HG03025 (cell line): ENCODE data around the gene RIMKLA.

Experiments used
- ATAC-seq: cut with Tn5 transposase; IDR thresholded peaks from one replicate; pipeline ENCODE4 v1.9.1; 2021; ENCODE audit warnings: mild to moderate bottlenecking, moderate library complexity; ENCODE audit not compliant: unreplicated experiment, low FRiP score

Gene RIMKLA

DNA sequence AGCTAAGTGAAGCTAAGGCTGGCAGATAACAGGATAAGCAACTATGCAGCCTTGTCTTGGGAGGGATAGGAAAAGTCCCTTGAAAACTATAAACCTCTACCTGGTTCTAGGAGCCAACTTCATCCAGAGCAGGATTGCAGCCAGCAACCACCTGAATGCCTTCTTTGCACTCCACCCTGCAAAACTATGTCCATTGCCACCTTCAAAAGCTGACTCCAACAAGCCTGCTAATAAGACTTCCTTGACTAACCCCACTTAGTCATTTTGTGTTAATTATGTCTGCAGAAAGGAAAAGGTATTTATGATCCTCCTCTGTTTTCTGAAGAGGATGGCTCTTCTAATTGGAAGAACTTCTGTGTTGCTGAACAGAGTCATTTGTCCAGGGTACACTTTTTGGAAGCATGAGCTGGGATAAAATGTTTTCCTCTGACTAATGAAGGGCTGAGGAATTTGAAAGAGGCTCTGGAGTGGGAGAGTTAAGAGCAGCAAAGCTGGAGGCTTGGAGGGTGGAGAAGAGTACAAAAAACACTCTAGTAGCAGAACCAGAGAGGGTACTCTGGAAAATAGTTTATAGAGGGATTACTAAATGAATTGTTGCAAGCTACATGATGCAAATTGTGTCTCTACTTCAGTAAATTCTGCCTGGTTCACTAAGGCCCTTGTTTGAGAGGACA is 9.6 kb upstream of the RIMKLA start:
- ATAC-seq, result no peak

- no peak for ATAC-seq
Observed at GRCh38 chr1:42372796-42373195, 7.8 kb upstream of the RIMKLA start.

DNA sequence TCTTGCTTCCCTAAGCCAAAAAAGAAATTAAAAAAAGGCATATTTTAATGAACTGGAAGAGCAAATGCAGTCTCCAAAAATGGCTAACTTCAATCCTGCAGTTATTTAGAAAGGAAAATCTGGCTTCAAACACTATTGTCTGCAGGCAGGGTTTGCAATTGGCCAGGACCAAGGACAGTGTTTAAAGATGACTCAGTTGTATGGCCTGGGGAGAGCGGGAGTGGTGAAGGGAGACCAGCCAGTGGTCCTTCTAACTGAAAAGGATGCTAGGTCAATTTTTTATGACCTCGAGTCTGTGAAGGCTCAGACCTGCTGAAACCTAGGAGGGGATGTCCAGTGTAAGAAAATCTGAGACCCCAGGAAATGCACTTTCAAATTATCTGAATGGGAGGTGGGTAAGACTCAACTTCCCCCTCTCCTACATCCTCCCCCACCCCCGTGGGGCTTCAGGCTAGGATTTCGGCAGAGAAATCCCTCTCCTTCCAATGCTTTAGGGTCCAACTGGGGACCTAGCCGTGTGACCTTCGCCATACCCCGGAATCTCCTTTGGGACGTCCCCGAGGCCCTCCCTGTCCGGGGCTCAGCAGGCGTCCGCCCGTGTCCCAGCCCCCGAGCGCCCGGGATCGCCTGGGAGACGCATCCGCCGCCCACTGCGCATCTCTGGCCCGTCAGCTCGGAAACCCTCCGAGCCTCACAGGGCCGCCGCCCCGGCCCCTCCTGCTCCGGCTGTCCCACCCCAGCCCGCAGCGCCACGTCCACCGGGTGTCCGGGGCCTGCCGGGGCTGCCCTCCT is 602 bp upstream of the RIMKLA start:
- peak; percentile 41 for ATAC-seq

DNA sequence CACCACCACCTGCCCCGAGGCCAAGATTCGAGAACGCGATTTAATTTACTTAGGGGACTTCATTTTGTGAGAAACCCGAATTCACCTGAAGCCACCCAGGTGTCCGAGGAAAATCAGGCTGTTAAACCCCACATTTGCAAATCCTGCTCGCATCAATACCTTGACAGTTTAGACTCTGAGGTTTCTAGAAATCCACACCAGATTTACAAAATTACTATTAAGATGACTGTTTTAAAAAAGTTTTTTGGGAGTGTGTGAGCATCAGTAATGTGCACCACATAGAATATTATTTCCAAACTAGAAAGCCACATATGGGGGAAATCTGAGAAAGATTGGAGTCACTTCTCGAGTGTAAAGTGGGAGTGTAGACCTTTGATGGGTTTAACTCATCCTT is 685 bp downstream of the RIMKLA start:
- no peak for ATAC-seq

GRCh38 chr1:42385283-42385682 is 4.7 kb downstream of the RIMKLA start:
- ATAC-seq, result no peak

DNA sequence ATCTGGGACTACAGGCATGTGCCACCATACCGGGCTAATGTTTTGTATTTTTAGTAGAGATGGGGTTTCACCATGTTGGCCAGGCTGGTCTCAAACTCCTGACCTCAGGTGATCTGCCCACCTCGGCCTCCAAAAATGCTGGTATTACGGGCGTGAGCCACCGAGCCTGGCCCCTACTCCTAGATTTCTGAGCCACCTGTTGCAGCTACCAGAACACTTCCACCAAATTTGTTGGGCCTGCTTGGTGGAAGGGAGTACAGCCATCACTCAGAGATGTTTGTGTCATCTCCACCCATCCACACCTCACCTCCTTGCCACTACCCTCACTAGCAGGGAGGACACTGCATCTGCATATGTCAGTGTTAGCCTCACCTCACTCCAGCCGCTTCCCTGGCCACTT is 5.5 kb downstream of the RIMKLA start:
- no peak for ATAC-seq

DNA sequence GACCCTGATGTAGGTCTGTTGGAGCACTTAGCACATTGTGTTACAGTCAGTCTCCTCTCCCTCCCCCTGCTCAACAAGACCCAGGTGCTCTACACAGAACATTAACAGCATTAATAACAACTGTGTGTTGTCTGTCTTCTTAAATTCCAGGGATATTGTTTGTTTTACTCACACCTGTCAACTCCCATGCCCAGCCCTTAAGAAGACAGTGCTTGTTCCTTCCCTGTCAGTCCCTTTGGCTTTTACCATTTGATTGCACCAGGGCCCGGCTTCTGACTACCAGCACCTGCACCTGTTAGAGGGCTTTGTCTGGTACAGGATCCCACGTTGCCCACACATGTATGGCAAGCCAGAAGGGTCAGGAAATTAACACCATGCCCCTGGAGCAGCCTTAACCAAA is 11.7 kb downstream of the RIMKLA start:
- ATAC-seq, result no peak

- no peak for ATAC-seq
Observed at GRCh38 chr1:42392967-42393848, 12.6 kb downstream of the RIMKLA start.

DNA sequence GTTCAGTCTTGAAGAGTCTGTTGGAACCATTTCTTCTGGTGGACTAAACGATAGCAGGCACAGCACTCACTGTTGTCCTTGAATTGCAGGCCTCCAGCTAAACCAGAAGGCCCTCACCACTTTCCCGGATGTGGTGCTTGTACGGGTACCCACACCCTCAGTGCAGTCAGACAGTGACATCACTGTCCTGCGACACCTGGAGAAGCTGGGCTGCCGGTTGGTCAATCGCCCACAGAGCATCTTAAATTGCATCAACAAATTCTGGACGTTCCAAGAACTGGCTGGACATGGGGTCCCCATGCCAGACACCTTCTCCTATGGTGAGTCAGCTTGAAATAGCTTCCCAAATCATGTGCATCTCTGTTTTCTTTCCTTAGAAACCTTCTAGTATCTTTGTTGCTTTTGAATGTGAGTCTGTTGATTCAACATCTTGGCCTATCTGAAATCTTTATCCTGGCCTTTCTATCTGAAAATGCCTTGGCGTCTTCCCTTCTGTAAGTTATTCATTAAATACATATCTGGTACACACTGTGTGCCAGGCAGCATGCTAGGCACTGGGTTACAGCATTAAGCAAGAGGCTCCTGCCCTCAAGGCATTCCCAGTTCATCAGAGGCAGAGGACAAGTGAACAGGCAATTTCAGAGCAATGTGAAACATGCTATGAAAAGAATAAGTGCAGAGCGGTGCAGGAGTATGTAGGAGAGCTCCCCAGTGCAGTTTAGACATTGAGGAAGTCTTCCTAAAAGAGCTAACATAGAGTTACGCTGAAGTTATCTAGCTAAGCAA is 18.9 kb downstream of the RIMKLA start:
- ATAC-seq, result no peak

GRCh38 chr1:42403880-42404400 is 23.3 kb downstream of the RIMKLA start:
- no peak for ATAC-seq

DNA sequence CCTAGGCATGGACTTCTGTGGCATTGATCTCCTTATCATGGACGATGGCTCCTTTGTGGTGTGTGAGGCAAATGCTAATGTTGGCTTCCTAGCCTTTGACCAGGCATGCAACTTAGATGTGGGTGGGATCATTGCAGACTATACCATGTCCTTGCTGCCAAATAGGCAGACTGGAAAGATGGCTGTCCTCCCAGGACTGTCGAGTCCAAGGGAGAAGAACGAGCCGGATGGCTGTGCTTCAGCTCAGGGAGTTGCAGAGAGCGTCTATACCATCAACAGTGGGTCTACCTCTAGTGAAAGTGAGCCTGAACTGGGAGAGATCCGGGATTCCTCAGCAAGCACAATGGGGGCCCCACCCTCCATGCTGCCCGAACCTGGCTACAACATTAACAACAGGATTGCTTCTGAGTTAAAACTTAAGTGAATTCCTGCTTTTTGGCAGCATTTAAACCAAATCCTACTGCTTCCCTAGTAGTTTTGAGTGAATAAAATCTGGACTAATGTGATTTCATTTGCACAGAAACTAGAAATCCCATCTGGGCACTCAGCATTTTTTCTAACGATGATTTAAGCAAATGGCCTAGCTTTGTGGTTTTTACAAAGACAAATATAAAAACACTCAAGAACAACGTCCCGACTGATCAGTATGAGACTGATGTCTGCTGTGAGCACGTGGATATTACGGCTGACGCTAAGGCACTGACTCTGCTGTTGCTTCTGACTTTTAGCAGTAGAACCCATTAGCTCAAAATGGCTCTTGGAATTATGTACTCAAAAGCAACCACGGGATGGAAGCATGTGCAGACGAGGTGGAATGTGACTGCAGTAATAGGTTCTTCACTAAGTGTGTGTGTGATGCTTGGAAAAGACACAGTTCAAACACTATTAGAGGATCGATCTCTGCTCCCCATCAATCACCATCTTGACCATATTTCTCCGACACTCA is 34.2 kb downstream of the RIMKLA start:
- no peak for ATAC-seq

DNA sequence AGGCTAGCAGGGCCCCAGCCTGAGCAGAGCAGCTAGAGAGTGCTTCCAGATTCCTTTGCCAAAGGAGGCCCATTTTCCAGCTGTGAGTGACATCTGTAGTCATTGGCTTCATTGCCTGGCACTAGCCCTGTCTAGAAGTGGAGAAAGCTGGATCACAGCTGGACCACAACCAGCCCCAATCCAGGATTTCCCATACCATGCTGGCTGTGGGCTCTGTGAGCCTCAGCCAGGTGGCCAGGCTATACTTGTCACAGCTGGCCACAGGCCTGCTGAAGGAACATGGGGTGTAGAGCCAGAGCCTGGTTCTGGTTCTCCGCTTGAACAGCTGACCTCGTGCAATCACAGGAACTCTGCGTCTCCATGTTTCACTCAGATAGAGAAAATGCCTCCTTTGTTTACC is 36.6 kb downstream of the RIMKLA start:
- no peak for ATAC-seq

- ATAC-seq, result no peak
Observed at GRCh38 chr1:42418516-42418915, 37.9 kb downstream of the RIMKLA start.

DNA sequence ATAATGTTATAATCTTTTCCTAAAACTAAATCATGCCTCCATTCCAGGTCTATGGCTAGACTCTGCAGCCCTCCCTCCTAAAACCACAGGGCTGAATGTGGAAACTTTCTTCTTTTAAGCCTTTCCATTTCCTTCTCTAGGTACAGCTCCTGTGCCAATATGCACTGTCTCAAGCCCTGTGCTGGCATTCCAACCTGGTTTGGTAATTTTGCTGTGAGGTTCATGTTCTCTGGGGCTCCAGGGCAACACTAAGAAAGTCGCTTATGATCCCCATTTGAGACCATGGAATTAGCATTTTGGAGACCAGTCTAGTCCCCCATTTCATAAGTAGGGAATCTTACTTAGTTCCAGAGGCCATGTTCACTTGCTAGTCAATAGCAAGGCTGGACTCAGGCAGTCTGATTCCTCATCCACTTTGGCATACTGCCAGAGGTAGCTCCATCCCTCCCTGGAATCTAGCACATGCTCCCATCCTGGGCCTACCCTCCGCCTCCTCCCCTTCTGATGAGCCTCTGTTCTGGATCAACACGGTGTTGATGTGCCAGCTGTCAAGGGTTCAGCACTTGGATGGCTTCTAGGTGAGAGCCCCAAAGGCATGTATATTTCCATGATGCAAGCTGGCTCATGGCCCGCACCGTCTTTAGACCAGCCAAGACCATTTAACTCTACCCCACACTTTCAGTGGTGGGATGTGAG is 38.7 kb downstream of the RIMKLA start:
- ATAC-seq, result no peak

GRCh38 chr1:42420121-42420520 is 39.5 kb downstream of the RIMKLA start:
- ATAC-seq, result no peak

DNA sequence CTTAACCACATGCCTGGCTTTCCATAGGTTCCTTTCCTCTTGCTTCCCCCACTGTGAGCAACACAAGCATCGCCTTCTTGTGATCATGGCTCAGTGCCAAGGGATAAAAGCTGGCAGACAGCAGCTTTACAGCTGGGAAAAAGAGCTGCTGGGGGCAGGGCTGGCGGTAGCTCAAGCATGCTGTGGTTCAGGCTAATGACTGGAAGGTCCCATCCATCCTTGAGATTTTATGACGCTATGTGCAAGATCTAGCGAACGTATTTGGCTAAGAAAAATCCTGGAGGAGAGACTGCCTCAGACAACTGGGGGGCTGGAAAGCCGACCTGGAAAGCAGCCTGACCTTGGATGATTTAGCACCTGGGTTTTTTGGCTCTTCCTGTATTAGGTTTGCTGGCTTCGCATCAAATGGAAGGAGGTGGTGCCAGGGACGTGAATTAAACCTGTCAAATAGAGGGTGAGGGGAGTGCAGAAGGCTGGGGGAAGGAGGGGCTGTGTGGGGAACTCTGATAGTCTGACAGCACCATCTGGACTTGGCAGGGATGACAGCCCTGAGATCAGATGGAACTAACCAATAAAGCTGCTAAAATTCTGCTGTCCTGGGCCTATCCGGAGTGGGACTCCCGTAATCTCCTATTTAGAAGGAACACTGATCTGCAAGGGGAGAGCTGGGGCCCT is 40.5 kb downstream of the RIMKLA start:
- ATAC-seq, result no peak

DNA sequence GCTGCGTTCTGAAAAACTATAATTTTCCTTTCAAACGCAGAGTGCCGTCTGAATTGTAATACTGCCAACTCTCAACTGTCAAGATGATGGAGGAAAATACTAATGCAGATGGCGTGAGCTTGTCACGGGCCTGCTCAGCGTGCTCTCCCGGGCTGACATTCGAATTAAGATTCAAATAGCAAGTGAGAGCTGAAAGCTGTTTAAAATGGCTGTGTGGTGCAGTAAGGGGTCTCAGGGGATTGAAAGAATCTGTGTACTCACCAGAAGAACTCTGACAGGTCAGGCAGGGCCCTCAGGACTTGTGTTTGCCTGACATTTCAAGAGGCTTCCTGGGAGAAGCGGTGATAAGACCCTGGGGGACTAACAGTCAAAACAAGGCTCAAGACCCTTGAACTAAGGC is 42.1 kb downstream of the RIMKLA start:
- ATAC-seq, result no peak

GRCh38 chr1:42423681-42424080 is 43.1 kb downstream of the RIMKLA start:
- ATAC-seq, result no peak
